H9 (cell line): ENCODE results near the gene FRAS1. TPM values are rescaled to one million over a fixed set of nuclear protein-coding genes. Genes with fewer than 3 reads are reported as not detected.

Source experiments
- DNase-seq: peaks from one replicate; pipeline ENCODE4 v3.0.0-alpha.2; 2017
- H2AFZ ChIP-seq: one replicate; pipeline ENCODE4 v1.6.1; 2013; ENCODE audit warnings: mild to moderate bottlenecking, low read length, control low read depth, moderate library complexity
- H2AK5ac ChIP-seq: 2 replicates; pipeline ENCODE4 v1.6.1; 2013; ENCODE audit warnings: low read length, control low read depth, mixed read lengths; ENCODE audit not compliant: insufficient read length
- H2BK120ac ChIP-seq: one replicate; pipeline ENCODE4 v1.6.1; 2013; ENCODE audit warnings: low read depth, mild to moderate bottlenecking, low read length, control low read depth, inconsistent platforms; ENCODE audit not compliant: poor library complexity, severe bottlenecking
- H2BK12ac ChIP-seq: 2 replicates; pipeline ENCODE4 v1.6.1; 2013; ENCODE audit warnings: low read length, control low read depth, mixed read lengths, low read depth; ENCODE audit not compliant: insufficient read length
- H2BK15ac ChIP-seq: 2 replicates; pipeline ENCODE4 v1.6.1; 2013; ENCODE audit warnings: low read depth, low read length, control low read depth
- H2BK20ac ChIP-seq: one replicate; pipeline ENCODE4 v1.6.1; 2013; ENCODE audit warnings: low read depth, mild to moderate bottlenecking, low read length, control low read depth, inconsistent platforms; ENCODE audit not compliant: poor library complexity, severe bottlenecking
- H2BK5ac ChIP-seq: 2 replicates; pipeline ENCODE4 v1.6.1; 2013; ENCODE audit warnings: low read length, control low read depth, mixed read lengths; ENCODE audit not compliant: insufficient read length
- H3K14ac ChIP-seq: 2 replicates; pipeline ENCODE4 v1.6.1; 2013; ENCODE audit warnings: low read length, control low read depth; ENCODE audit not compliant: insufficient read depth
- H3K18ac ChIP-seq: 2 replicates; pipeline ENCODE4 v1.6.1; 2013; ENCODE audit warnings: low read depth, mild to moderate bottlenecking, mixed read lengths, low read length, control low read depth; ENCODE audit not compliant: insufficient read length
- H3K23ac ChIP-seq: 2 replicates; pipeline ENCODE4 v1.6.1; 2013; ENCODE audit warnings: low read length, control low read depth, mixed read lengths, low read depth; ENCODE audit not compliant: insufficient read length
- H3K23me2 ChIP-seq: 2 replicates; pipeline ENCODE4 v1.6.1; 2013; ENCODE audit warnings: low read depth, mild to moderate bottlenecking, mixed read lengths, low read length, control low read depth; ENCODE audit not compliant: insufficient read length, poor library complexity, severe bottlenecking
- H3K27ac ChIP-seq: 2 replicates; pipeline ENCODE4 v1.5.1; 2013; ENCODE audit warnings: low read length, control low read depth, mixed read lengths, low read depth; ENCODE audit not compliant: insufficient read length
- H3K27me3 ChIP-seq: 2 replicates; pipeline ENCODE4 v1.6.1; 2013; ENCODE audit warnings: low read length, control low read depth, inconsistent platforms; ENCODE audit not compliant: insufficient read depth
- H3K4ac ChIP-seq: 2 replicates; pipeline ENCODE4 v1.6.1; 2013; ENCODE audit warnings: low read depth, mild to moderate bottlenecking, control low read depth, inconsistent platforms, low read length, moderate library complexity
- H3K4me1 ChIP-seq: 2 replicates; pipeline ENCODE4 v1.6.1; 2013; ENCODE audit warnings: low read length, control low read depth, inconsistent platforms; ENCODE audit not compliant: insufficient read depth
- H3K4me2 ChIP-seq: 2 replicates; pipeline ENCODE4 v1.6.1; 2013; ENCODE audit warnings: low read length, control low read depth, mixed read lengths; ENCODE audit not compliant: insufficient read length, insufficient read depth
- H3K56ac ChIP-seq: 2 replicates; pipeline ENCODE4 v1.6.1; 2013; ENCODE audit warnings: low read depth, mild to moderate bottlenecking, mixed read lengths, low read length, control low read depth; ENCODE audit not compliant: insufficient read length
- H3K79me1 ChIP-seq: 2 replicates; pipeline ENCODE4 v1.6.1; 2013; ENCODE audit warnings: low read depth, mild to moderate bottlenecking, moderate library complexity, low read length, control low read depth, inconsistent platforms; ENCODE audit not compliant: insufficient read depth, poor library complexity, severe bottlenecking
- H3K79me2 ChIP-seq: 2 replicates; pipeline ENCODE4 v1.6.1; 2013; ENCODE audit warnings: low read length, control low read depth, inconsistent platforms; ENCODE audit not compliant: insufficient read depth
- H3K9ac ChIP-seq: 2 replicates; pipeline ENCODE4 v1.6.1; 2013; ENCODE audit warnings: low read length, control low read depth, mixed read lengths; ENCODE audit not compliant: insufficient read length; ENCODE audit errors: extremely low read depth
- H3K9me3 ChIP-seq: one replicate; pipeline ENCODE4 v1.6.1; 2013; ENCODE audit warnings: low read depth, low read length, inconsistent platforms; ENCODE audit not compliant: control insufficient read depth
- H3T11ph ChIP-seq: one replicate; pipeline ENCODE4 v1.6.1; 2013; ENCODE audit warnings: mild to moderate bottlenecking, low read length, control low read depth, inconsistent platforms
- H4K20me1 ChIP-seq: one replicate; pipeline ENCODE4 v1.6.1; 2013; ENCODE audit not compliant: control insufficient read depth, insufficient read length, insufficient read depth
- H4K5ac ChIP-seq: 2 replicates; pipeline ENCODE4 v1.6.1; 2013; ENCODE audit warnings: low read depth, mild to moderate bottlenecking, mixed read lengths, low read length, control low read depth; ENCODE audit not compliant: insufficient read length
- H4K8ac ChIP-seq: replicated peaks from 2 replicates; pipeline ENCODE4 v1.6.1; 2013; ENCODE audit warnings: low read length, control low read depth, mixed read lengths, low read depth; ENCODE audit not compliant: insufficient read length
- H4K91ac ChIP-seq: 2 replicates; pipeline ENCODE4 v1.6.1; 2013; ENCODE audit warnings: low read depth, mild to moderate bottlenecking, moderate library complexity, mixed read lengths, low read length, control low read depth; ENCODE audit not compliant: insufficient read length
- H3K27ac Mint-ChIP-seq, 3 experiments: 2 replicates in 2 of 3; 3 replicates in 1 of 3; pipeline ENCODE4 v1.8.0; 2020 to 2021; ENCODE audit warnings: mixed read lengths in 3 of 3, mild to moderate bottlenecking in 1 of 3, moderate library complexity in 1 of 3
- H3K27me3 Mint-ChIP-seq: 2 replicates; pipeline ENCODE4 v1.8.0; 2021; ENCODE audit warnings: low read depth, mild to moderate bottlenecking, moderate library complexity, mixed read lengths
- H3K36me3 Mint-ChIP-seq, 3 experiments: 2 replicates in 2 of 3; 3 replicates in 1 of 3; pipeline ENCODE4 v1.8.0; 2020 to 2021; ENCODE audit warnings: low read depth in 3 of 3, mixed read lengths in 3 of 3; ENCODE audit not compliant: insufficient read depth in 1 of 3
- H3K4me1 Mint-ChIP-seq, 2 experiments: 2 replicates each; pipeline ENCODE4 v1.8.0; 2020; ENCODE audit warnings: mixed read lengths in 2 of 2
- H3K4me3 Mint-ChIP-seq, 2 experiments: 2 replicates in 1 of 2; 3 replicates in 1 of 2; pipeline ENCODE4 v1.8.0; 2020 to 2021; ENCODE audit warnings: mild to moderate bottlenecking in 2 of 2, mixed read lengths in 2 of 2, moderate library complexity in 1 of 2
- H3K9me3 Mint-ChIP-seq, 2 experiments: 2 replicates in 1 of 2; 3 replicates in 1 of 2; pipeline ENCODE4 v1.8.0; 2020; ENCODE audit warnings: mild to moderate bottlenecking in 2 of 2, mixed read lengths in 2 of 2, moderate library complexity in 1 of 2
- CTCF ChIP-seq: fragments of 200-600 bp; sonication (generic); conservative IDR thresholded peaks from 3 replicates; pipeline ENCODE4 v1.8.0; 2021; ENCODE audit warnings: antibody characterized with exemption, mild to moderate bottlenecking
- WGBS: extraction: QIAGEN DNeasy Blood & Tissue Kit; methylation state at CpG from one replicate; pipeline ENCODE4 v1.1.7; 2013; ENCODE audit warnings: missing lambda C conversion rate, low lambda C conversion rate, mixed read lengths; ENCODE audit not compliant: insufficient read length; ENCODE audit errors: extremely low coverage; 5-methylcytosine and 5-hydroxymethylcytosine counted together
- total RNA-seq: library from RNA; stranded (reverse); gene quantifications from 2 replicates; pipeline ENCODE4 v1.2.1, GENCODE V29; 2021

The FRAS1 gene
- total RNA-seq, 1 experiment from 2014 or later, result 58.5 TPM

GRCh38 chr4:78551420-78552351 lies 494.6 kb downstream of the FRAS1 start, which contains the start of gene ANXA3:
Gene ANXA3 (plus strand): TSS chr4:78551770. CDS start chr4:78554474, 2,704 bp downstream.
- TF ChIP-seq CTCF, result no peak
- no CpG with 5 or more reads among the region's 65 CpGs for WGBS
- peaks cover 7% of the 10 kb centered on the region for H3K23me2 ChIP-seq
- peak within 1 kb of the TSS; percentile 16 for H2BK12ac ChIP-seq
- DNase-seq, result peak; percentile 76
- H2BK20ac ChIP-seq, result peak within 1 kb of the TSS; percentile 65
- peak within 1 kb of the TSS; percentile 92 for H3K4me2 ChIP-seq
- Mint-ChIP-seq H3K36me3 (peaks cover 0 to 15% (median 15%) of the 10 kb centered on the region in 3 experiments; a peak in 5 of 7 replicates), H3K9me3 (peaks cover 6 to 9% of the 10 kb centered on the region in 2 experiments; a peak in 3 of 5 replicates), H3K27me3 (peaks cover 34% of the 10 kb centered on the region), H3K4me1 (peaks cover 30 to 37% of the 10 kb centered on the region in 2 experiments), H3K4me3 (peak within 1 kb of the TSS; percentile 63 to 85), H3K27ac (peak within 1 kb of the TSS in 2 of 3 experiments; percentile 12 to 87; a peak in 3 of 7 replicates)
- peak within 1 kb of the TSS; percentile 63 for H4K5ac ChIP-seq
- no peaks in the 10 kb centered on the region for H3K9me3 ChIP-seq
- H3K27ac ChIP-seq, result peak within 1 kb of the TSS; percentile 10
- no peak within 1 kb of the TSS for H2BK15ac ChIP-seq
- no peaks in the 10 kb centered on the region for H3K79me1 ChIP-seq
- H4K91ac ChIP-seq, result peak within 1 kb of the TSS; percentile 76
- peak within 1 kb of the TSS; percentile 93 for H3K18ac ChIP-seq
- no peak within 1 kb of the TSS for H2BK5ac ChIP-seq
- H3K4me1 ChIP-seq, result peaks cover 2% of the 10 kb centered on the region; the same call in 1 of the 2 replicates
- peak within 1 kb of the TSS; percentile 95 for H2BK120ac ChIP-seq
- H3K9ac ChIP-seq, result peak within 1 kb of the TSS; percentile 85
- no peaks in the 10 kb centered on the region for H3K79me2 ChIP-seq
- peak within 1 kb of the TSS; percentile 97 for H3K14ac ChIP-seq
- H2AFZ ChIP-seq, result no peak within 1 kb of the TSS
- peak within 1 kb of the TSS; percentile 72; the same call in 1 of the 2 replicates for H3K4ac ChIP-seq
- peak within 1 kb of the TSS; percentile 8 for H3T11ph ChIP-seq
- no peaks in the 10 kb centered on the region for H4K20me1 ChIP-seq
- H2AK5ac ChIP-seq, result no peak within 1 kb of the TSS
- H3K23ac ChIP-seq, result no peak within 1 kb of the TSS
- H4K8ac ChIP-seq, result no peak within 1 kb of the TSS
- peaks cover 6% of the 10 kb centered on the region; the same call in 1 of the 2 replicates for H3K27me3 ChIP-seq
- H3K56ac ChIP-seq, result no peak within 1 kb of the TSS
